Keratinocyte (primary cell): ENCODE measurements around the gene TMIGD2. TPM values are rescaled to one million over a fixed set of nuclear protein-coding genes. Genes with fewer than 3 reads are reported as not detected.
A peak's percentile ranks its signal among the peaks of the same experiment; 100 is the strongest.

ENCODE experiments used
- DNase-seq: peaks from one replicate; pipeline ENCODE4 v3.0.0-alpha.2; 2011; ENCODE audit warnings: low read depth, missing footprints, low spot score
- FAIRE-seq: peaks from 2 replicates; lab custom pipeline; 2011; peaks lifted over from hg19 to GRCh38; lab: Jason Lieb, UNC
- H2AFZ ChIP-seq: 2 replicates; pipeline ENCODE4 v1.6.0; 2012; ENCODE audit warnings: low read length, control low read depth, inconsistent platforms; ENCODE audit not compliant: control insufficient read depth
- H3K27ac ChIP-seq: 2 replicates; pipeline ENCODE4 v1.5.1; 2011; ENCODE audit warnings: low read length; ENCODE audit not compliant: control insufficient read depth, insufficient read depth
- H3K27me3 ChIP-seq: 3 replicates; pipeline ENCODE4 v1.6.0; 2011; ENCODE audit warnings: low read length; ENCODE audit not compliant: control insufficient read depth, insufficient read depth; ENCODE audit errors: extremely low read depth
- H3K36me3 ChIP-seq, 2 experiments: 2 replicates in 1 of 2; 3 replicates in 1 of 2; pipeline ENCODE4 v1.5.1; 2011; ENCODE audit warnings: low read length in 2 of 2, mild to moderate bottlenecking in 1 of 2; ENCODE audit not compliant: control insufficient read depth in 2 of 2, insufficient read depth in 2 of 2; ENCODE audit errors: extremely low read depth in 1 of 2
- H3K4me1 ChIP-seq: 3 replicates; pipeline ENCODE4 v1.5.1; 2011; ENCODE audit warnings: low read length; ENCODE audit not compliant: control insufficient read depth, insufficient read depth; ENCODE audit errors: extremely low read depth
- H3K4me2 ChIP-seq: 3 replicates; pipeline ENCODE4 v1.6.0; 2011; ENCODE audit warnings: low read depth, low read length; ENCODE audit not compliant: control insufficient read depth, insufficient read depth; ENCODE audit errors: extremely low read depth
- H3K4me3 ChIP-seq, 3 experiments: fragments of 200-600 bp in 1 of 3; sonication (generic) in 1 of 3; 2 replicates in 2 of 3; 3 replicates in 1 of 3; pipeline ENCODE4 v1.5.1; 2011 to 2016; ENCODE audit warnings: low read length in 3 of 3, mild to moderate bottlenecking in 3 of 3, control low read depth in 2 of 3, inconsistent platforms in 1 of 3, low read depth in 1 of 3, mixed read lengths in 1 of 3, mixed run types in 1 of 3, moderate library complexity in 1 of 3; ENCODE audit not compliant: control insufficient read depth in 2 of 3, insufficient read depth in 2 of 3; ENCODE audit errors: extremely low read depth in 1 of 3
- H3K79me2 ChIP-seq: 2 replicates; pipeline ENCODE4 v1.6.0; 2012; ENCODE audit warnings: low read length; ENCODE audit not compliant: control insufficient read depth, insufficient read depth
- H3K9ac ChIP-seq: 3 replicates; pipeline ENCODE4 v1.6.0; 2011; ENCODE audit warnings: low read length; ENCODE audit not compliant: control insufficient read depth, insufficient read depth; ENCODE audit errors: extremely low read depth
- H3K9me1 ChIP-seq: 3 replicates; pipeline ENCODE4 v1.6.0; 2011; ENCODE audit warnings: low read length; ENCODE audit not compliant: control insufficient read depth, insufficient read depth; ENCODE audit errors: extremely low read depth
- H3K9me3 ChIP-seq: 2 replicates; pipeline ENCODE4 v1.5.1; 2012; ENCODE audit warnings: low read depth, low read length; ENCODE audit not compliant: control insufficient read depth
- H4K20me1 ChIP-seq: 3 replicates; pipeline ENCODE4 v1.6.0; 2011; ENCODE audit warnings: low read length; ENCODE audit not compliant: control insufficient read depth, insufficient read depth; ENCODE audit errors: extremely low read depth
- EZH2 ChIP-seq: IDR thresholded peaks from one replicate; pipeline ENCODE4 v1.6.1; 2012; ENCODE audit warnings: inconsistent platforms, mild to moderate bottlenecking, low read length, moderate library complexity
- dilution Hi-C: fragments of 300-500 bp; cut with MboI; formaldehyde crosslinking; loops from one replicate; pipeline ENCODE4 v1.7.0; 2020; ENCODE audit warnings: low sequenced_read_pairs; ENCODE audit not compliant: extremely low pct_ligation_motif_present
- polyA plus RNA-seq, 5 experiments: library from polyadenylated mRNA; depleted of rRNA in 3 of 5; stranded (reverse) in 3 of 5; stranded (forward) in 1 of 5; unstranded in 1 of 5; fragments of >200 nt; gene quantifications; 1 replicate in 1 of 5; 2 replicates in 3 of 5; 3 replicates in 1 of 5; pipeline versions ENCODE4 v1.2.1 to v1.2.3, GENCODE V29; 2011 to 2012; ENCODE audit warnings: missing spikeins in 2 of 5, low read depth in 1 of 5, low replicate concordance in 1 of 5
- TF ChIP-seq, protein P1 (sequence below), 3 experiments: IDR thresholded peaks in 1 of 3; conservative IDR thresholded peaks in 1 of 3; optimal IDR thresholded peaks in 1 of 3; 2 replicates in 2 of 3; 3 replicates in 1 of 3; pipeline versions ENCODE3 to v1.5.1; 2011; ENCODE audit warnings: low read length in 3 of 3, mild to moderate bottlenecking in 3 of 3, moderate library complexity in 2 of 3, control low read depth in 1 of 3, inconsistent platforms in 1 of 3; ENCODE audit not compliant: insufficient read depth in 2 of 3; ENCODE audit errors: extremely low read depth in 1 of 3

Gene TMIGD2
- polyA plus RNA-seq, 1 donor (not counting 4 experiments of a cell fraction or from before 2014, with no cell fraction given): not detected

DNA sequence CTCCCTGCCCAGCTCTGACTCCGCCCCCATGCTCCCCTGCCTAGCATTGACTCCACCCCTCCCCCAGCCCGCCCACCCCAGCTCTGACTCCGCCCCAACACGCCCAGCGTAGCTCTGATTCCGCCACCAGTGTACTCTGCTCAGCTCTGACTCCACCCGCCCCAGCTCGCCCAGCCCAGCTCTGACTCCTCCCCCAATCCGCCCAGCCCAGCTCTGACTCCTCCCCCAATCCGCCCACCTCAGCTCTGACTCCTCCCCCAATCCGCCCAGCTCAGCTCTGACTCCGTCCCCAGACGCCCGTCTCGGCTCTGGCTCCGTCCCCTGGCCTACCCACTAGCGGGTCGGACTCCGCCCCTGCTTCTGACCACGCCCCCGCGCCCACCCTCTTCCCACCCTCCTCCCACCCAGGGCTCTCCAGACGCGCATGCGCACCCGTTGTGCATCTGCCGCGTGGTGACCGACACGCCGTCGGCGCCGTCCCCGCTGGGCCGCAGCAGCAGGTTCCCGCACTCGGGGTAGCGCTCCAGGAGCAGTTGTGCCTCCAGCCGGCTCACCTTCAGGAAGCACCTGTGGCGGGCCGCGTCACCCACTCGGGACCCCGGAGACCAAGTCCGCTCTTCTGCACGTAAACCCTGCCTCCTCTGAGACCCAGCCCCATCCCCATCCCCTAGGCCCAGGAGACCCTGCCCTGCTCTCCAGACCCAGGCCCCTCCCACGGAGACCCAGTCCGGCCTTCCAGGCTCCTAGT, 26.2 kb upstream of the TMIGD2 start:
- no peak for FAIRE-seq
- no peaks in the 10 kb centered on the region for H3K27me3 ChIP-seq
- H3K4me2 ChIP-seq: peak overlapping the region; percentile 70
- H3K9ac ChIP-seq: no peak overlapping the region
- no peak overlapping the region for H2AFZ ChIP-seq
- H4K20me1 ChIP-seq: no peaks in the 10 kb centered on the region
- H3K9me1 ChIP-seq: no peaks in the 10 kb centered on the region
- no peaks in the 10 kb centered on the region for H3K9me3 ChIP-seq
- H3K79me2 ChIP-seq: no peaks in the 10 kb centered on the region
- DNase-seq: peak; percentile 26
- no peaks in the 10 kb centered on the region for H3K4me1 ChIP-seq
- no peak overlapping the region for H3K27ac ChIP-seq
- no peak for TF ChIP-seq EZH2
- TF ChIP-seq, protein P1, sequence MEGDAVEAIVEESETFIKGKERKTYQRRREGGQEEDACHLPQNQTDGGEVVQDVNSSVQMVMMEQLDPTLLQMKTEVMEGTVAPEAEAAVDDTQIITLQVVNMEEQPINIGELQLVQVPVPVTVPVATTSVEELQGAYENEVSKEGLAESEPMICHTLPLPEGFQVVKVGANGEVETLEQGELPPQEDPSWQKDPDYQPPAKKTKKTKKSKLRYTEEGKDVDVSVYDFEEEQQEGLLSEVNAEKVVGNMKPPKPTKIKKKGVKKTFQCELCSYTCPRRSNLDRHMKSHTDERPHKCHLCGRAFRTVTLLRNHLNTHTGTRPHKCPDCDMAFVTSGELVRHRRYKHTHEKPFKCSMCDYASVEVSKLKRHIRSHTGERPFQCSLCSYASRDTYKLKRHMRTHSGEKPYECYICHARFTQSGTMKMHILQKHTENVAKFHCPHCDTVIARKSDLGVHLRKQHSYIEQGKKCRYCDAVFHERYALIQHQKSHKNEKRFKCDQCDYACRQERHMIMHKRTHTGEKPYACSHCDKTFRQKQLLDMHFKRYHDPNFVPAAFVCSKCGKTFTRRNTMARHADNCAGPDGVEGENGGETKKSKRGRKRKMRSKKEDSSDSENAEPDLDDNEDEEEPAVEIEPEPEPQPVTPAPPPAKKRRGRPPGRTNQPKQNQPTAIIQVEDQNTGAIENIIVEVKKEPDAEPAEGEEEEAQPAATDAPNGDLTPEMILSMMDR (optimal IDR thresholded peaks at IDR 0.05 in 1 of 3, IDR thresholded peaks at IDR 0.05 in 1 of 3, conservative IDR thresholded peaks at IDR 0.05 in 1 of 3; ENCODE audit: extremely low read depth in 1 of 3, insufficient read depth in 2 of 3, low read length in 3 of 3): no peak
- H3K4me3 ChIP-seq: no peak overlapping the region
- dilution Hi-C loops: no loop called here
- peaks cover 0 to 6% of the 10 kb centered on the region in 2 experiments for H3K36me3 ChIP-seq

- TF ChIP-seq, protein P1 (optimal IDR thresholded peaks at IDR 0.05 in 1 of 3, IDR thresholded peaks at IDR 0.05 in 1 of 3, conservative IDR thresholded peaks at IDR 0.05 in 1 of 3; ENCODE audit: extremely low read depth in 1 of 3, insufficient read depth in 2 of 3, low read length in 3 of 3): no peak
- TF ChIP-seq EZH2: no peak
- DNase-seq: no peak
- dilution Hi-C loops: no loop called here
- Histone ChIP-seq H3K9me1 (no peaks in the 10 kb centered on the region), H3K9me3 (no peaks in the 10 kb centered on the region), H2AFZ (no peak overlapping the region), H3K4me2 (peak overlapping the region; percentile 70), H3K36me3 (peaks cover 0 to 6% of the 10 kb centered on the region in 2 experiments), H3K4me1 (no peaks in the 10 kb centered on the region), H3K27me3 (no peaks in the 10 kb centered on the region), H3K79me2 (no peaks in the 10 kb centered on the region), H3K4me3 (peak overlapping the region in 1 of 3 experiments; percentile 42), H3K9ac (no peak overlapping the region), H3K27ac (no peak overlapping the region), H4K20me1 (no peaks in the 10 kb centered on the region)
- no peak for FAIRE-seq
Measured at GRCh38 chr19:4327877-4328242, 25.7 kb upstream of the TMIGD2 start.
